ENCODE data around the gene TMEFF1.

TMEFF1 gene

GRCh38 chr9:100448266-100448665, 24.7 kb upstream of the TMEFF1 start:
- no peak for DNase-seq

GRCh38 chr9:100449420-100449819, 23.5 kb upstream of the TMEFF1 start:
- DNase-seq = no peak

GRCh38 chr9:100452894-100453293, 20.1 kb upstream of the TMEFF1 start:
- no peak for DNase-seq

- no peak for DNase-seq
Measured at GRCh38 chr9:100455470-100455869, 17.5 kb upstream of the TMEFF1 start.

GRCh38 chr9:100457517-100457916, 15.4 kb upstream of the TMEFF1 start:
- no peak for DNase-seq

- DNase-seq = no peak
Measured at GRCh38 chr9:100459963-100460362, 13.0 kb upstream of the TMEFF1 start.

- no peak for DNase-seq
Measured at GRCh38 chr9:100465274-100465673, 7.7 kb upstream of the TMEFF1 start.

GRCh38 chr9:100465761-100466160, 7.2 kb upstream of the TMEFF1 start:
- DNase-seq = no peak

GRCh38 chr9:100466171-100466828, 6.6 kb upstream of the TMEFF1 start:
- no peak for DNase-seq

GRCh38 chr9:100466829-100467221, 6.1 kb upstream of the TMEFF1 start:
- no peak for DNase-seq

GRCh38 chr9:100468041-100468440, 4.9 kb upstream of the TMEFF1 start:
- no peak for DNase-seq

- DNase-seq = no peak
Measured at GRCh38 chr9:100472268-100472667, 681 bp upstream of the TMEFF1 start.

GRCh38 chr9:100473276-100474081, 530 bp downstream of the TMEFF1 start:
- no peak for DNase-seq

- DNase-seq = no peak
Measured at GRCh38 chr9:100474082-100474923, 1.4 kb downstream of the TMEFF1 start.

- DNase-seq = no peak
Measured at GRCh38 chr9:100474924-100475276, 2.0 kb downstream of the TMEFF1 start.

- no peak for DNase-seq
Measured at GRCh38 chr9:100477241-100477640, 4.3 kb downstream of the TMEFF1 start.

GRCh38 chr9:100478192-100478591, 5.2 kb downstream of the TMEFF1 start:
- DNase-seq = no peak

GRCh38 chr9:100479820-100480219, 6.9 kb downstream of the TMEFF1 start:
- no peak for DNase-seq

GRCh38 chr9:100485196-100485595, 12.2 kb downstream of the TMEFF1 start:
- DNase-seq = no peak

- DNase-seq = no peak
Measured at GRCh38 chr9:100486479-100487176, 13.7 kb downstream of the TMEFF1 start.

- no peak for DNase-seq
Measured at GRCh38 chr9:100488177-100488576, 15.2 kb downstream of the TMEFF1 start.

GRCh38 chr9:100489836-100490235, 16.9 kb downstream of the TMEFF1 start:
- DNase-seq = no peak

- no peak for DNase-seq
Measured at GRCh38 chr9:100492952-100493351, 20.0 kb downstream of the TMEFF1 start.

Measured in GDM1 (cell line).